ENCODE measurements around the gene PDLIM7. TPM values are rescaled to one million over a fixed set of nuclear protein-coding genes. Genes with fewer than 3 reads are reported as not detected.

The PDLIM7 gene
- total RNA-seq, 1 experiment from 2014 or later: 400 TPM

GRCh38 chr5:177478711-177479646, 18.4 kb downstream of the PDLIM7 start:
- BruUV-seq (replicated peaks): no TSS peak

GRCh38 chr5:177477701-177478477, 19.5 kb downstream of the PDLIM7 start:
- CTCF ChIA-PET: interaction anchor here (0.6 to 1.9 kb wide), 6 partner anchors 16 to 446 kb away, joined by 3 to 8 read pairs (median 3); no protein-coding TSS in a partner anchor
- H3K27ac Mint-ChIP-seq (ENCODE audit: unreplicated experiment): peak overlapping the region; percentile 73
- no peak overlapping the region for H3K4me3 Mint-ChIP-seq (ENCODE audit: low read depth, unreplicated experiment)
- BruUV-seq (replicated peaks): no TSS peak
- H3K36me3 Mint-ChIP-seq (ENCODE audit: insufficient read depth, unreplicated experiment): peaks cover 85% of the 10 kb centered on the region
- DNase-seq: no peak
- TF ChIP-seq, protein P1, sequence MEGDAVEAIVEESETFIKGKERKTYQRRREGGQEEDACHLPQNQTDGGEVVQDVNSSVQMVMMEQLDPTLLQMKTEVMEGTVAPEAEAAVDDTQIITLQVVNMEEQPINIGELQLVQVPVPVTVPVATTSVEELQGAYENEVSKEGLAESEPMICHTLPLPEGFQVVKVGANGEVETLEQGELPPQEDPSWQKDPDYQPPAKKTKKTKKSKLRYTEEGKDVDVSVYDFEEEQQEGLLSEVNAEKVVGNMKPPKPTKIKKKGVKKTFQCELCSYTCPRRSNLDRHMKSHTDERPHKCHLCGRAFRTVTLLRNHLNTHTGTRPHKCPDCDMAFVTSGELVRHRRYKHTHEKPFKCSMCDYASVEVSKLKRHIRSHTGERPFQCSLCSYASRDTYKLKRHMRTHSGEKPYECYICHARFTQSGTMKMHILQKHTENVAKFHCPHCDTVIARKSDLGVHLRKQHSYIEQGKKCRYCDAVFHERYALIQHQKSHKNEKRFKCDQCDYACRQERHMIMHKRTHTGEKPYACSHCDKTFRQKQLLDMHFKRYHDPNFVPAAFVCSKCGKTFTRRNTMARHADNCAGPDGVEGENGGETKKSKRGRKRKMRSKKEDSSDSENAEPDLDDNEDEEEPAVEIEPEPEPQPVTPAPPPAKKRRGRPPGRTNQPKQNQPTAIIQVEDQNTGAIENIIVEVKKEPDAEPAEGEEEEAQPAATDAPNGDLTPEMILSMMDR (IDR thresholded peaks at IDR 0.05; ENCODE audit: unreplicated experiment): no peak
- no peaks in the 10 kb centered on the region for H3K9me3 Mint-ChIP-seq (ENCODE audit: low read depth, unreplicated experiment)
- peaks cover 25% of the 10 kb centered on the region for H3K4me1 Mint-ChIP-seq (ENCODE audit: low read depth, unreplicated experiment)
- no peaks in the 10 kb centered on the region for H3K27me3 Mint-ChIP-seq (ENCODE audit: unreplicated experiment)
- intact Hi-C loops (cut with micrococcal nuclease; ENCODE audit: unreplicated experiment): no loop called here

More at GRCh38 chr5:177478711-177479646, 18.4 kb downstream of the PDLIM7 start:
- Mint-ChIP-seq H3K36me3 (ENCODE audit: insufficient read depth, unreplicated experiment) (peaks cover 87% of the 10 kb centered on the region), H3K4me1 (ENCODE audit: low read depth, unreplicated experiment) (peaks cover 28% of the 10 kb centered on the region), H3K27me3 (ENCODE audit: unreplicated experiment) (no peaks in the 10 kb centered on the region), H3K9me3 (ENCODE audit: low read depth, unreplicated experiment) (no peaks in the 10 kb centered on the region), H3K4me3 (ENCODE audit: low read depth, unreplicated experiment) (no peak overlapping the region), H3K27ac (ENCODE audit: unreplicated experiment) (peak overlapping the region; percentile 73)
- intact Hi-C loops (cut with micrococcal nuclease; ENCODE audit: unreplicated experiment): no loop called here
- no peak for DNase-seq
- CTCF ChIA-PET: interaction anchor here (0.7 to 1.7 kb wide), 2 partner anchors 15 to 17 kb away, joined by 3 read pairs; no protein-coding TSS in a partner anchor
- TF ChIP-seq, protein P1 (IDR thresholded peaks at IDR 0.05; ENCODE audit: unreplicated experiment): no peak

DNA sequence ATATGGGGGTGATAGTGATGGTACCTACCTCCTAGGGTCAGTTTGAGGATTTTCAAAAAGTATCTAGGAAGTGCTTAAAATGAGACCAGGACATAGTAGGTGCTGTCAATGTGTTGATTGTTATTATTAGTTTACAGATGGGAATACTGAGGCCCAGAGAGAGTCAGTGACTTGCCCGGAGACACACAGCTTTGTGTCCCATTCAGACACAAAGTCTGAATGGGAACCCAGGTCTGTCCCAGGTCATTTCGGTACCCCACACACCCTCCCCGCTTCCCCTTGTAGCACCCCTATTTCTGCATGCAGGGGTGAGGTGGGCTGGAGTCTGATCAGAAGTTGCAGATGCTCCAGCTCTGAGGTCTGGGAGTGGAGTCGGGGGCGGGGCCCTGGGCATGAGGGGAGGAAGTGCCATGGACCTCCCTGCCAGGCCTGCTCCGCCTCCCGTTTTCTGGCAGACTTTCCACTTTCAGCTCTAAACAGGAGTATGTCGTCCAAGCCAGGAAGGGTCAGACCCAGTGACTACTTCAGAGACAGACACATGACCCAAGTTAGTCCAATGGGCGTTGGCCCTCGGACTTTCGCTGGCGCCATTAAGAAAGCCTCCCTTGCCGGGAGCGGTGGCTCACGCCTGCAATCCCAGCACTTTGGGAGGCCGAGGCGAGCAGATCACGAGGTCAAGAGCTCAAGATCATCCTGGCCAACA, 20.7 kb downstream of the PDLIM7 start:
- peak overlapping the region; percentile 32 for H3K27ac Mint-ChIP-seq (ENCODE audit: unreplicated experiment)
- no peak for DNase-seq
- H3K4me1 Mint-ChIP-seq (ENCODE audit: low read depth, unreplicated experiment): peaks cover 25% of the 10 kb centered on the region
- TF ChIP-seq, protein P1 (IDR thresholded peaks at IDR 0.05; ENCODE audit: unreplicated experiment): no peak
- CTCF ChIA-PET: interaction anchor here (1.9 kb wide), 1 partner anchor 19 kb away, joined by 6 read pairs; no protein-coding TSS in a partner anchor
- H3K36me3 Mint-ChIP-seq (ENCODE audit: insufficient read depth, unreplicated experiment): peaks cover 85% of the 10 kb centered on the region
- H3K27me3 Mint-ChIP-seq (ENCODE audit: unreplicated experiment): no peaks in the 10 kb centered on the region
- no peaks in the 10 kb centered on the region for H3K9me3 Mint-ChIP-seq (ENCODE audit: low read depth, unreplicated experiment)
- intact Hi-C loops (cut with micrococcal nuclease; ENCODE audit: unreplicated experiment): no loop called here
- H3K4me3 Mint-ChIP-seq (ENCODE audit: low read depth, unreplicated experiment): no peak overlapping the region
- BruUV-seq (replicated peaks): no TSS peak
